Measurements from ENCODE around the gene ASPSCR1. TPM values are rescaled to one million over a fixed set of nuclear protein-coding genes. Genes with fewer than 3 reads are reported as not detected.

The ASPSCR1 gene
- total RNA-seq, 1 experiment from 2014 or later = 60.4 TPM

DNA sequence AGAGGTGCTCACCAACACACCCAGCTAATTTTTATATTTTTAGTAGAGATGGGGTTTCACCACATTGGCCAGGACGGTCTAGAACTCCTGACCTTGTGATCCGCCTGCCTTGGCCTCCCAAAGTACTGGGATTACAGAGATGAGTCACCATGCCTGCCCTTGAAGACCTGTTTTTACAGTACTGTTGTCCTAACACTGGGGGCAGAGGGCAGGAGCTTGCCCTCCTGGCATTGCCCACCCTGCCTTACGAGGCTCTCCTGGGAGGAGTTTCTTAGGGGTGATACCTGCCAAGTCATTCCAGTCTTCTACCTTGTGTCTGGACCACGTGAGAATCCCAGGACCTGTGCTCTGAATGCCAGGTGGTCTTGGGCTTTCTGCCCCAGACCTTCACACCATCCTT, 2.7 kb downstream of the ASPSCR1 start:
- H3K4me1 Mint-ChIP-seq = peaks cover 6% of the 10 kb centered on the region; the same call in 1 of the 2 replicates
- DNase-seq (ENCODE audit: low spot score) (no peak), ATAC-seq (no peak)
- CTCF ChIA-PET = interaction anchor here (1.8 kb wide), 1 partner anchor 40 kb away, joined by 5 read pairs; no protein-coding TSS in a partner anchor
- peaks cover 18% of the 10 kb centered on the region for H3K27me3 Mint-ChIP-seq (ENCODE audit: low read depth)
- H3K36me3 Mint-ChIP-seq = peaks cover 17% of the 10 kb centered on the region
- H3K4me3 Mint-ChIP-seq = peak overlapping the region; percentile 25; the same call in 1 of the 2 replicates
- peak overlapping the region; percentile 65; the same call in 1 of the 2 replicates for H3K27ac Mint-ChIP-seq
- POLR2A ChIA-PET = no interaction called here
- TF ChIP-seq FOXK1 (CRISPR knock-in tag; IDR thresholded peaks at IDR 0.05) = no peak
- no peak for TF ChIP-seq JAZF1 (CRISPR knock-in tag; IDR thresholded peaks at IDR 0.05)
- no peak for TF ChIP-seq HMGA2 (CRISPR knock-in tag; IDR thresholded peaks at IDR 0.05)
- TF ChIP-seq, protein P1, sequence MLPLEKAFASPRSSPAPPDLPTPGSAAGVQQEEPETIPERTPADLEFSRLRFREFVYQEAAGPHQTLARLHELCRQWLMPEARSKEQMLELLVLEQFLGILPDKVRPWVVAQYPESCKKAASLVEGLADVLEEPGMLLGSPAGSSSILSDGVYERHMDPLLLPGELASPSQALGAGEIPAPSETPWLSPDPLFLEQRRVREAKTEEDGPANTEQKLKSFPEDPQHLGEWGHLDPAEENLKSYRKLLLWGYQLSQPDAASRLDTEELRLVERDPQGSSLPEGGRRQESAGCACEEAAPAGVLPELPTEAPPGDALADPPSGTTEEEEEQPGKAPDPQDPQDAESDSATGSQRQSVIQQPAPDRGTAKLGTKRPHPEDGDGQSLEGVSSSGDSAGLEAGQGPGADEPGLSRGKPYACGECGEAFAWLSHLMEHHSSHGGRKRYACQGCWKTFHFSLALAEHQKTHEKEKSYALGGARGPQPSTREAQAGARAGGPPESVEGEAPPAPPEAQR (CRISPR knock-in tag; IDR thresholded peaks at IDR 0.05) = no peak
- TF ChIP-seq, protein P2, sequence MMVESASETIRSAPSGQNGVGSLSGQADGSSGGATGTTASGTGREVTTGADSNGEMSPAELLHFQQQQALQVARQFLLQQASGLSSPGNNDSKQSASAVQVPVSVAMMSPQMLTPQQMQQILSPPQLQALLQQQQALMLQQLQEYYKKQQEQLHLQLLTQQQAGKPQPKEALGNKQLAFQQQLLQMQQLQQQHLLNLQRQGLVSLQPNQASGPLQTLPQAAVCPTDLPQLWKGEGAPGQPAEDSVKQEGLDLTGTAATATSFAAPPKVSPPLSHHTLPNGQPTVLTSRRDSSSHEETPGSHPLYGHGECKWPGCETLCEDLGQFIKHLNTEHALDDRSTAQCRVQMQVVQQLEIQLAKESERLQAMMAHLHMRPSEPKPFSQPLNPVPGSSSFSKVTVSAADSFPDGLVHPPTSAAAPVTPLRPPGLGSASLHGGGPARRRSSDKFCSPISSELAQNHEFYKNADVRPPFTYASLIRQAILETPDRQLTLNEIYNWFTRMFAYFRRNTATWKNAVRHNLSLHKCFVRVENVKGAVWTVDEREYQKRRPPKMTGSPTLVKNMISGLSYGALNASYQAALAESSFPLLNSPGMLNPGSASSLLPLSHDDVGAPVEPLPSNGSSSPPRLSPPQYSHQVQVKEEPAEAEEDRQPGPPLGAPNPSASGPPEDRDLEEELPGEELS (CRISPR knock-in tag; IDR thresholded peaks at IDR 0.05) = no peak
- no peak for TF ChIP-seq SP1 (CRISPR knock-in tag; conservative IDR thresholded peaks at IDR 0.05)
- H3K9me3 Mint-ChIP-seq = peaks cover under 1% of the 10 kb centered on the region; the same call in 1 of the 2 replicates

DNA sequence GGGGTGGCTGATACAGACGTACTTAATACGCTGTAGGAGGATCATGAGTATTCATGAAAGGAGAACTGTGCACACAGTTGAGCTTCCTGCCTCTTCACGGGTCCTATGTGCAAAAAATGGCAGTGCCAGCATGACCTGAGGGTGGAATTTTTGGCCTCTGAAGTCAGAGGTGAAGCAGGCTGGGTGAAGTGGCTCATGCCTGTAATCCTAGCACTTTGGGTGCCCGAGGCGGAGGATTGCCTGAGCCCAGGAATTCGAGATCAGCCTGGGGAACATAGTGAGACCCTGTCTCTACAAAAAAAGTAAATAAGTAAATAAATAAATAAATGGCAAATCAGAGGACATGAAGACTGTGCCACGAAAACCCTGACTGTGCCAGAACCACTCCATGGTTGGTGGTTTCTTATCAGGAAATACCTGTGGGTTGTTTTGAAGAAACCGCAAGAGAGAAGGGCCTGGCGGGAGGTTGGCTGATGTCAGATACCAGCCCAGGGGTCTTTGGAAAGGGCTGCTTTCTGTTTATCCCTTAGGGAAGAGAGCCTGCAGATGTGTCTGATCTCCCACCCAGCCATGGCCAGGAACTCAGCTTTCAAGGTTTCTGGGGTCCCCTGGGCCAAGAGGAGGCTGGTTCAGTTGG, 3.4 kb downstream of the ASPSCR1 start:
- ChIA-PET CTCF (interaction anchor here (1.8 kb wide), 1 partner anchor 39 kb away, joined by 5 read pairs; no protein-coding TSS in a partner anchor), POLR2A (no interaction called here)
- Mint-ChIP-seq H3K4me1 (peaks cover 6% of the 10 kb centered on the region; the same call in 1 of the 2 replicates), H3K27ac (no peak overlapping the region), H3K27me3 (ENCODE audit: low read depth) (peaks cover 11% of the 10 kb centered on the region), H3K36me3 (peaks cover 24% of the 10 kb centered on the region), H3K9me3 (no peaks in the 10 kb centered on the region), H3K4me3 (no peak overlapping the region)
- DNase-seq (ENCODE audit: low spot score) (no peak), ATAC-seq (no peak)
- TF ChIP-seq, protein P1 (CRISPR knock-in tag; IDR thresholded peaks at IDR 0.05) = no peak
- TF ChIP-seq, protein P3, sequence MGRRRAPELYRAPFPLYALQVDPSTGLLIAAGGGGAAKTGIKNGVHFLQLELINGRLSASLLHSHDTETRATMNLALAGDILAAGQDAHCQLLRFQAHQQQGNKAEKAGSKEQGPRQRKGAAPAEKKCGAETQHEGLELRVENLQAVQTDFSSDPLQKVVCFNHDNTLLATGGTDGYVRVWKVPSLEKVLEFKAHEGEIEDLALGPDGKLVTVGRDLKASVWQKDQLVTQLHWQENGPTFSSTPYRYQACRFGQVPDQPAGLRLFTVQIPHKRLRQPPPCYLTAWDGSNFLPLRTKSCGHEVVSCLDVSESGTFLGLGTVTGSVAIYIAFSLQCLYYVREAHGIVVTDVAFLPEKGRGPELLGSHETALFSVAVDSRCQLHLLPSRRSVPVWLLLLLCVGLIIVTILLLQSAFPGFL (CRISPR knock-in tag; IDR thresholded peaks at IDR 0.05; ENCODE audit: borderline replicate concordance) = no peak
- TF ChIP-seq, protein P4, sequence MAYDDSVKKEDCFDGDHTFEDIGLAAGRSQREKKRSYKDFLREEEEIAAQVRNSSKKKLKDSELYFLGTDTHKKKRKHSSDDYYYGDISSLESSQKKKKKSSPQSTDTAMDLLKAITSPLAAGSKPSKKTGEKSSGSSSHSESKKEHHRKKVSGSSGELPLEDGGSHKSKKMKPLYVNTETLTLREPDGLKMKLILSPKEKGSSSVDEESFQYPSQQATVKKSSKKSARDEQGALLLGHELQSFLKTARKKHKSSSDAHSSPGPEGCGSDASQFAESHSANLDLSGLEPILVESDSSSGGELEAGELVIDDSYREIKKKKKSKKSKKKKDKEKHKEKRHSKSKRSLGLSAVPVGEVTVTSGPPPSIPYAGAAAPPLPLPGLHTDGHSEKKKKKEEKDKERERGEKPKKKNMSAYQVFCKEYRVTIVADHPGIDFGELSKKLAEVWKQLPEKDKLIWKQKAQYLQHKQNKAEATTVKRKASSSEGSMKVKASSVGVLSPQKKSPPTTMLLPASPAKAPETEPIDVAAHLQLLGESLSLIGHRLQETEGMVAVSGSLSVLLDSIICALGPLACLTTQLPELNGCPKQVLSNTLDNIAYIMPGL (CRISPR knock-in tag; IDR thresholded peaks at IDR 0.05) = no peak
- TF ChIP-seq FOXJ3 (CRISPR knock-in tag; IDR thresholded peaks at IDR 0.05; ENCODE audit: borderline replicate concordance) = no peak
- TF ChIP-seq TCF7 (CRISPR knock-in tag; IDR thresholded peaks at IDR 0.05; ENCODE audit: low read depth) = no peak
- no peak for TF ChIP-seq RELA (CRISPR knock-in tag; IDR thresholded peaks at IDR 0.05; ENCODE audit: borderline replicate concordance)
- TF ChIP-seq, protein P5, sequence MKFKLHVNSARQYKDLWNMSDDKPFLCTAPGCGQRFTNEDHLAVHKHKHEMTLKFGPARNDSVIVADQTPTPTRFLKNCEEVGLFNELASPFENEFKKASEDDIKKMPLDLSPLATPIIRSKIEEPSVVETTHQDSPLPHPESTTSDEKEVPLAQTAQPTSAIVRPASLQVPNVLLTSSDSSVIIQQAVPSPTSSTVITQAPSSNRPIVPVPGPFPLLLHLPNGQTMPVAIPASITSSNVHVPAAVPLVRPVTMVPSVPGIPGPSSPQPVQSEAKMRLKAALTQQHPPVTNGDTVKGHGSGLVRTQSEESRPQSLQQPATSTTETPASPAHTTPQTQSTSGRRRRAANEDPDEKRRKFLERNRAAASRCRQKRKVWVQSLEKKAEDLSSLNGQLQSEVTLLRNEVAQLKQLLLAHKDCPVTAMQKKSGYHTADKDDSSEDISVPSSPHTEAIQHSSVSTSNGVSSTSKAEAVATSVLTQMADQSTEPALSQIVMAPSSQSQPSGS (CRISPR knock-in tag; IDR thresholded peaks at IDR 0.05; ENCODE audit: borderline replicate concordance, low read depth) = no peak
- TF ChIP-seq, protein P6, sequence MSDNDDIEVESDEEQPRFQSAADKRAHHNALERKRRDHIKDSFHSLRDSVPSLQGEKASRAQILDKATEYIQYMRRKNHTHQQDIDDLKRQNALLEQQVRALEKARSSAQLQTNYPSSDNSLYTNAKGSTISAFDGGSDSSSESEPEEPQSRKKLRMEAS (CRISPR knock-in tag; IDR thresholded peaks at IDR 0.05) = no peak
- TF ChIP-seq, protein P7, sequence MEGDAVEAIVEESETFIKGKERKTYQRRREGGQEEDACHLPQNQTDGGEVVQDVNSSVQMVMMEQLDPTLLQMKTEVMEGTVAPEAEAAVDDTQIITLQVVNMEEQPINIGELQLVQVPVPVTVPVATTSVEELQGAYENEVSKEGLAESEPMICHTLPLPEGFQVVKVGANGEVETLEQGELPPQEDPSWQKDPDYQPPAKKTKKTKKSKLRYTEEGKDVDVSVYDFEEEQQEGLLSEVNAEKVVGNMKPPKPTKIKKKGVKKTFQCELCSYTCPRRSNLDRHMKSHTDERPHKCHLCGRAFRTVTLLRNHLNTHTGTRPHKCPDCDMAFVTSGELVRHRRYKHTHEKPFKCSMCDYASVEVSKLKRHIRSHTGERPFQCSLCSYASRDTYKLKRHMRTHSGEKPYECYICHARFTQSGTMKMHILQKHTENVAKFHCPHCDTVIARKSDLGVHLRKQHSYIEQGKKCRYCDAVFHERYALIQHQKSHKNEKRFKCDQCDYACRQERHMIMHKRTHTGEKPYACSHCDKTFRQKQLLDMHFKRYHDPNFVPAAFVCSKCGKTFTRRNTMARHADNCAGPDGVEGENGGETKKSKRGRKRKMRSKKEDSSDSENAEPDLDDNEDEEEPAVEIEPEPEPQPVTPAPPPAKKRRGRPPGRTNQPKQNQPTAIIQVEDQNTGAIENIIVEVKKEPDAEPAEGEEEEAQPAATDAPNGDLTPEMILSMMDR (IDR thresholded peaks at IDR 0.05) = no peak
- no peak for TF ChIP-seq SOX15 (CRISPR knock-in tag; IDR thresholded peaks at IDR 0.05)
- TF ChIP-seq ZNF396 (CRISPR knock-in tag; IDR thresholded peaks at IDR 0.05; ENCODE audit: borderline replicate concordance) = no peak
- no peak for TF ChIP-seq TEAD1 (CRISPR knock-in tag; IDR thresholded peaks at IDR 0.05)
- TF ChIP-seq ELF4 (CRISPR knock-in tag; IDR thresholded peaks at IDR 0.05; ENCODE audit: low read depth) = no peak
- TF ChIP-seq, protein P8, sequence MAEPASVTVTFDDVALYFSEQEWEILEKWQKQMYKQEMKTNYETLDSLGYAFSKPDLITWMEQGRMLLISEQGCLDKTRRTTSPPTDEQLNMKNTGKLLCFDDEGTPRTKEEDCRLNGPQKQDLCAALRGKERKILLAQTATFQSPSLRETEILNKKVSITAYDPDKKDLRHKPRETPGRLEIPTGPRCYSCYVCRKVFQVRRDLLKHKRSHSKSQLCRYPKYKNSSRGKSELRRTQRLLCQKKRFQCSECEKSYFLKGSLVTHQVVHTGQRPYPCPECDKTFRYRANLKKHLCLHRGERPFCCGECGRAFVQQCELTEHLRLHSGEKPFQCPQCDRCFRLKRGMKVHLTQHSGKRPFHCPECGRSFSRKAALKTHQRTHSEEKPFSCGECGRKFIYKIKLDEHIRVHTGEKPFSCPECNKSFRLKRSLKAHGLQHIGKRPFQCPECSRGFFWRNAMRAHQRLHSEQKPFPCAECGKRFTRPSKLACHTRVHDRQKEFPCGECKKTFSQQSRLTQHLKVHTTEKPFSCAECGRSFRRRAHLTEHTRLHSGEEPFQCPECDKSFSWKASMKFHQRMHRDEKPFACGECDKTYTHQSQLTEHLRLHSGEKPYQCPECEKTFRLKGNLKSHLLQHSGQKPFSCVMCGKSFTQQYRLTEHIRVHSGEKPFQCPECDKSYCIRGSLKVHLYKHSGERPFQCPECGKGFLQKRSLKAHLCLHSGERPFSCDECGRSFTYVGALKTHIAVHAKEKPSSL (CRISPR knock-in tag; conservative IDR thresholded peaks at IDR 0.05) = no peak
- TF ChIP-seq NR2C2 (CRISPR knock-in tag; IDR thresholded peaks at IDR 0.05) = no peak
